ENCODE measurements around the gene MYT1.

DNA sequence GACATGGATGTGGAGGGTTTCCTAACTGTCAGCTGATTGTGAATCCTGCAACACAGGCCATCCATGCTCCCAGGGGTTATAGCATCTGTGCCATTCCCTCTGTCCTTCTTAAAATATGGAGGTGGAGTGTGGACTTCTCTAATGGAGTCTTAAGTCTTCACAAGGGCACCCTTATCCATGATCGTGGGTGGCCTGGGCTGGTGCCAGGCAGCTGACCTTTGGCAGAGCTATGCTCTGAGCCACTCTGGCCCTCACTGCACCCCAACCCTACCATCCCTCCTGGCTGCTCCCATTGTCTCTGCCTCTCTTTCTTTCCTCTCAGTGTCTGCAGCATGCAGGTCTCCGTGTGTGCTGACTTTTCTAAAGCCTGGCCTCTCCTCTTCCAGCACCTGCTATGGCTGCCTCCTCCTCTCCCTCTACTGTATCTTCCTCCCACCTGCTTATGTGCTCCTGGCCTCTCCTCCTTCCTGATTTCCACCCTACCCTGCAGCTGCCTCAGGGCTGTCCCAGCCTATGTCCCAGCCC is 80.1 kb downstream of the MYT1 start:
- TF ChIP-seq, protein P1, sequence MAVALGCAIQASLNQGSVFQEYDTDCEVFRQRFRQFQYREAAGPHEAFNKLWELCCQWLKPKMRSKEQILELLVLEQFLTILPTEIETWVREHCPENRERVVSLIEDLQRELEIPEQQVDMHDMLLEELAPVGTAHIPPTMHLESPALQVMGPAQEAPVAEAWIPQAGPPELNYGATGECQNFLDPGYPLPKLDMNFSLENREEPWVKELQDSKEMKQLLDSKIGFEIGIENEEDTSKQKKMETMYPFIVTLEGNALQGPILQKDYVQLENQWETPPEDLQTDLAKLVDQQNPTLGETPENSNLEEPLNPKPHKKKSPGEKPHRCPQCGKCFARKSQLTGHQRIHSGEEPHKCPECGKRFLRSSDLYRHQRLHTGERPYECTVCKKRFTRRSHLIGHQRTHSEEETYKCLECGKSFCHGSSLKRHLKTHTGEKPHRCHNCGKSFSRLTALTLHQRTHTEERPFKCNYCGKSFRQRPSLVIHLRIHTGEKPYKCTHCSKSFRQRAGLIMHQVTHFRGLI (CRISPR knock-in tag; IDR thresholded peaks at IDR 0.05) = no peak
- TF ChIP-seq HCFC1 (IDR thresholded peaks at IDR 0.05; ENCODE audit: low read depth, low read length) (no peak), ZNF695 (CRISPR knock-in tag; IDR thresholded peaks at IDR 0.05) (no peak), ZNF253 (CRISPR knock-in tag; conservative IDR thresholded peaks at IDR 0.05) (no peak), NFIC (IDR thresholded peaks at IDR 0.05) (no peak), ELF1 (tag; IDR thresholded peaks at IDR 0.05) (no peak)
- TF ChIP-seq, protein P2, sequence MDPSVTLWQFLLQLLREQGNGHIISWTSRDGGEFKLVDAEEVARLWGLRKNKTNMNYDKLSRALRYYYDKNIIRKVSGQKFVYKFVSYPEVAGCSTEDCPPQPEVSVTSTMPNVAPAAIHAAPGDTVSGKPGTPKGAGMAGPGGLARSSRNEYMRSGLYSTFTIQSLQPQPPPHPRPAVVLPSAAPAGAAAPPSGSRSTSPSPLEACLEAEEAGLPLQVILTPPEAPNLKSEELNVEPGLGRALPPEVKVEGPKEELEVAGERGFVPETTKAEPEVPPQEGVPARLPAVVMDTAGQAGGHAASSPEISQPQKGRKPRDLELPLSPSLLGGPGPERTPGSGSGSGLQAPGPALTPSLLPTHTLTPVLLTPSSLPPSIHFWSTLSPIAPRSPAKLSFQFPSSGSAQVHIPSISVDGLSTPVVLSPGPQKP (CRISPR knock-in tag; IDR thresholded peaks at IDR 0.05) = no peak
- TF ChIP-seq, protein P3, sequence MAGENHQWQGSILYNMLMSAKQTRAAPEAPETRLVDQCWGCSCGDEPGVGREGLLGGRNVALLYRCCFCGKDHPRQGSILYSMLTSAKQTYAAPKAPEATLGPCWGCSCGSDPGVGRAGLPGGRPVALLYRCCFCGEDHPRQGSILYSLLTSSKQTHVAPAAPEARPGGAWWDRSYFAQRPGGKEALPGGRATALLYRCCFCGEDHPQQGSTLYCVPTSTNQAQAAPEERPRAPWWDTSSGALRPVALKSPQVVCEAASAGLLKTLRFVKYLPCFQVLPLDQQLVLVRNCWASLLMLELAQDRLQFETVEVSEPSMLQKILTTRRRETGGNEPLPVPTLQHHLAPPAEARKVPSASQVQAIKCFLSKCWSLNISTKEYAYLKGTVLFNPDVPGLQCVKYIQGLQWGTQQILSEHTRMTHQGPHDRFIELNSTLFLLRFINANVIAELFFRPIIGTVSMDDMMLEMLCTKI (IDR thresholded peaks at IDR 0.05; ENCODE audit: partially characterized antibody) = no peak
- TF ChIP-seq, protein P4, sequence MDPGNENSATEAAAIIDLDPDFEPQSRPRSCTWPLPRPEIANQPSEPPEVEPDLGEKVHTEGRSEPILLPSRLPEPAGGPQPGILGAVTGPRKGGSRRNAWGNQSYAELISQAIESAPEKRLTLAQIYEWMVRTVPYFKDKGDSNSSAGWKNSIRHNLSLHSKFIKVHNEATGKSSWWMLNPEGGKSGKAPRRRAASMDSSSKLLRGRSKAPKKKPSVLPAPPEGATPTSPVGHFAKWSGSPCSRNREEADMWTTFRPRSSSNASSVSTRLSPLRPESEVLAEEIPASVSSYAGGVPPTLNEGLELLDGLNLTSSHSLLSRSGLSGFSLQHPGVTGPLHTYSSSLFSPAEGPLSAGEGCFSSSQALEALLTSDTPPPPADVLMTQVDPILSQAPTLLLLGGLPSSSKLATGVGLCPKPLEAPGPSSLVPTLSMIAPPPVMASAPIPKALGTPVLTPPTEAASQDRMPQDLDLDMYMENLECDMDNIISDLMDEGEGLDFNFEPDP (CRISPR knock-in tag; IDR thresholded peaks at IDR 0.05) = no peak
- TF ChIP-seq, protein P5, sequence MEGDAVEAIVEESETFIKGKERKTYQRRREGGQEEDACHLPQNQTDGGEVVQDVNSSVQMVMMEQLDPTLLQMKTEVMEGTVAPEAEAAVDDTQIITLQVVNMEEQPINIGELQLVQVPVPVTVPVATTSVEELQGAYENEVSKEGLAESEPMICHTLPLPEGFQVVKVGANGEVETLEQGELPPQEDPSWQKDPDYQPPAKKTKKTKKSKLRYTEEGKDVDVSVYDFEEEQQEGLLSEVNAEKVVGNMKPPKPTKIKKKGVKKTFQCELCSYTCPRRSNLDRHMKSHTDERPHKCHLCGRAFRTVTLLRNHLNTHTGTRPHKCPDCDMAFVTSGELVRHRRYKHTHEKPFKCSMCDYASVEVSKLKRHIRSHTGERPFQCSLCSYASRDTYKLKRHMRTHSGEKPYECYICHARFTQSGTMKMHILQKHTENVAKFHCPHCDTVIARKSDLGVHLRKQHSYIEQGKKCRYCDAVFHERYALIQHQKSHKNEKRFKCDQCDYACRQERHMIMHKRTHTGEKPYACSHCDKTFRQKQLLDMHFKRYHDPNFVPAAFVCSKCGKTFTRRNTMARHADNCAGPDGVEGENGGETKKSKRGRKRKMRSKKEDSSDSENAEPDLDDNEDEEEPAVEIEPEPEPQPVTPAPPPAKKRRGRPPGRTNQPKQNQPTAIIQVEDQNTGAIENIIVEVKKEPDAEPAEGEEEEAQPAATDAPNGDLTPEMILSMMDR (IDR thresholded peaks at IDR 0.05 in 2 of 3, conservative IDR thresholded peaks at IDR 0.05 in 1 of 3; ENCODE audit: insufficient read depth in 2 of 3, low read depth in 1 of 3, low read length in 3 of 3) = no peak
